ENCODE measurements around the gene BAIAP2.

The BAIAP2 gene

GRCh38 chr17:81083125-81083765, 48.3 kb downstream of the BAIAP2 start:
- DNase-seq = peak in 3 of 56 donors; percentile 5 to 27 (median 20)

- peak in 31 of 56 donors; percentile 6 to 74 (median 42) for DNase-seq
These were observed 49.9 kb downstream of the BAIAP2 start for GRCh38 chr17:81084680-81085419.

- no peak for DNase-seq
These were observed 50.5 kb downstream of the BAIAP2 start for GRCh38 chr17:81085420-81085911.

GRCh38 chr17:81086789-81087551, 52.0 kb downstream of the BAIAP2 start:
- no peak for DNase-seq

GRCh38 chr17:81090361-81091136, 55.6 kb downstream of the BAIAP2 start:
- peak in 1 of 56 donors; percentile 27 for DNase-seq

GRCh38 chr17:81091154-81091553, 56.2 kb downstream of the BAIAP2 start:
- DNase-seq = no peak

- no peak for DNase-seq
These were observed 57.0 kb downstream of the BAIAP2 start for GRCh38 chr17:81091774-81092517.

GRCh38 chr17:81092518-81093095, 57.7 kb downstream of the BAIAP2 start:
- DNase-seq = no peak

- DNase-seq = peak in 4 of 56 donors; percentile 29 to 48 (median 36)
These were observed 58.9 kb downstream of the BAIAP2 start for GRCh38 chr17:81093619-81094508.

GRCh38 chr17:81094509-81095382, 59.8 kb downstream of the BAIAP2 start:
- peak in 55 of 56 donors; percentile 21 to 97 (median 80) for DNase-seq

- DNase-seq = no peak
These were observed 60.4 kb downstream of the BAIAP2 start for GRCh38 chr17:81095383-81095762.

- DNase-seq = peak in 9 of 56 donors; percentile 11 to 60 (median 29)
These were observed 61.8 kb downstream of the BAIAP2 start for GRCh38 chr17:81096741-81097133.

GRCh38 chr17:81097134-81097942, 62.4 kb downstream of the BAIAP2 start:
- peak in 52 of 56 donors; percentile 18 to 85 (median 57) for DNase-seq

GRCh38 chr17:81097943-81098308, 63.0 kb downstream of the BAIAP2 start:
- DNase-seq = peak in 2 of 56 donors; percentile 38 to 47

- no peak for DNase-seq
These were observed 64.9 kb downstream of the BAIAP2 start for GRCh38 chr17:81099888-81100287.

- DNase-seq = no peak
These were observed 65.7 kb downstream of the BAIAP2 start for GRCh38 chr17:81100668-81101067.
